ENCODE measurements around the gene CTR9. TPM values are rescaled to one million over a fixed set of nuclear protein-coding genes. Genes with fewer than 3 reads are reported as not detected.

Gene CTR9
- total and polyA plus RNA-seq, 9 of the 15 experiments (the other 6 are each of a cell fraction or from before 2014, with no cell fraction given), result 25.4 to 79.3 (median 47.3) TPM

DNA sequence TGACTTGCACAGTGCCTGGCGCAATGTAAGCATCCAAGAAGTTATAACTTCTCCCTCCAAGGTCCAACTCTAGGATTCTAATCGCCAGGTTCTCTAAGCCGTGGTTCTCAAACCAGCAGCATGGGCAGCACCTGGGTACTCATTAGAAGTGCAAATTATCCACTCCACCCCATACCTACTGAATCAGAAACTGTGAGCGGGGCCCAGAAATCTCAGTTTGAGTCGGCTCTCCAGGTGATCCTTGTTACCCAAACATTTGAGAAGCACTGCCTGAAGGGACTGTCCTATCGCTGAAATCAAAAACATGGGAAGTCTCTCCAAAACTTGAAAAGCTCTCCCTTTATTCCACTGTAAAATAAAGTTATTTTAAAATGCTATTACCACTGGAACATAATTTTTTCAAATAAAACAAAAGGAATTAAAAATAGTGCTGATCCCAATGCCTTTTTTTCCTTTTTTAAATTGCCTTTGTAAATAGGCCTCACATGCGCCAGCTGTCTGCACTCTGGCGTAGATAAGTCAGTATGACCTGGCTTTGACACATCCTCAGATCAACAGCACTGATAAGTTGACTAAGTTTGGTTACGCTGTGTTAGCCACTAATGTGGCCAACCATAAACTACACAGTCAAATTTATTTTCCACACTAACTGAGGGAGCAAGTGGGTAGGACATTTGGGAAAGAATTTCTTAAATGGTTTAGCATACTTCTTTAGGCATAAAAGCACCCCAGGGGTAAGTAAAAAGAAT, 8.4 kb upstream of the CTR9 start (continued):
- TF ChIP-seq ZBTB5 (IDR thresholded peaks at IDR 0.05) (no peak), ZNF75A (CRISPR knock-in tag; IDR thresholded peaks at IDR 0.05) (no peak), HNRNPLL (IDR thresholded peaks at IDR 0.05; ENCODE audit: low read depth, low read length, poor library complexity, severe bottlenecking) (no peak), THAP12 (CRISPR knock-in tag; IDR thresholded peaks at IDR 0.05) (no peak), GATA2 (CRISPR knock-in tag; IDR thresholded peaks at IDR 0.05) (peak; percentile 75), TCF7L2 (IDR thresholded peaks at IDR 0.05; ENCODE audit: low read depth, low read length) (no peak), NFYB (IDR thresholded peaks at IDR 0.05; ENCODE audit: extremely low read depth, insufficient read length) (no peak), JUNB (CRISPR knock-in tag; conservative IDR thresholded peaks at IDR 0.05) (no peak), BHLHE40 (IDR thresholded peaks at IDR 0.05; ENCODE audit: low read length) (peak; percentile 89), MEF2D (tag; conservative IDR thresholded peaks at IDR 0.05; ENCODE audit: low read depth) (no peak), ZNF551 (CRISPR knock-in tag; IDR thresholded peaks at IDR 0.05) (no peak), ZNF699 (CRISPR knock-in tag; IDR thresholded peaks at IDR 0.05; ENCODE audit: insufficient replicate concordance) (no peak), POLR3A (IDR thresholded peaks at IDR 0.05; ENCODE audit: borderline replicate concordance, extremely low read depth, insufficient read depth, insufficient read length) (no peak)
- TF ChIP-seq, protein P1, sequence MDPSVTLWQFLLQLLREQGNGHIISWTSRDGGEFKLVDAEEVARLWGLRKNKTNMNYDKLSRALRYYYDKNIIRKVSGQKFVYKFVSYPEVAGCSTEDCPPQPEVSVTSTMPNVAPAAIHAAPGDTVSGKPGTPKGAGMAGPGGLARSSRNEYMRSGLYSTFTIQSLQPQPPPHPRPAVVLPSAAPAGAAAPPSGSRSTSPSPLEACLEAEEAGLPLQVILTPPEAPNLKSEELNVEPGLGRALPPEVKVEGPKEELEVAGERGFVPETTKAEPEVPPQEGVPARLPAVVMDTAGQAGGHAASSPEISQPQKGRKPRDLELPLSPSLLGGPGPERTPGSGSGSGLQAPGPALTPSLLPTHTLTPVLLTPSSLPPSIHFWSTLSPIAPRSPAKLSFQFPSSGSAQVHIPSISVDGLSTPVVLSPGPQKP (CRISPR knock-in tag; IDR thresholded peaks at IDR 0.05), result no peak
- TF ChIP-seq, protein P2, sequence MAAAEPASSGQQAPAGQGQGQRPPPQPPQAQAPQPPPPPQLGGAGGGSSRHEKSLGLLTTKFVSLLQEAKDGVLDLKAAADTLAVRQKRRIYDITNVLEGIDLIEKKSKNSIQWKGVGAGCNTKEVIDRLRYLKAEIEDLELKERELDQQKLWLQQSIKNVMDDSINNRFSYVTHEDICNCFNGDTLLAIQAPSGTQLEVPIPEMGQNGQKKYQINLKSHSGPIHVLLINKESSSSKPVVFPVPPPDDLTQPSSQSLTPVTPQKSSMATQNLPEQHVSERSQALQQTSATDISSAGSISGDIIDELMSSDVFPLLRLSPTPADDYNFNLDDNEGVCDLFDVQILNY (CRISPR knock-in tag; IDR thresholded peaks at IDR 0.05), result no peak
- TF ChIP-seq, protein P3, sequence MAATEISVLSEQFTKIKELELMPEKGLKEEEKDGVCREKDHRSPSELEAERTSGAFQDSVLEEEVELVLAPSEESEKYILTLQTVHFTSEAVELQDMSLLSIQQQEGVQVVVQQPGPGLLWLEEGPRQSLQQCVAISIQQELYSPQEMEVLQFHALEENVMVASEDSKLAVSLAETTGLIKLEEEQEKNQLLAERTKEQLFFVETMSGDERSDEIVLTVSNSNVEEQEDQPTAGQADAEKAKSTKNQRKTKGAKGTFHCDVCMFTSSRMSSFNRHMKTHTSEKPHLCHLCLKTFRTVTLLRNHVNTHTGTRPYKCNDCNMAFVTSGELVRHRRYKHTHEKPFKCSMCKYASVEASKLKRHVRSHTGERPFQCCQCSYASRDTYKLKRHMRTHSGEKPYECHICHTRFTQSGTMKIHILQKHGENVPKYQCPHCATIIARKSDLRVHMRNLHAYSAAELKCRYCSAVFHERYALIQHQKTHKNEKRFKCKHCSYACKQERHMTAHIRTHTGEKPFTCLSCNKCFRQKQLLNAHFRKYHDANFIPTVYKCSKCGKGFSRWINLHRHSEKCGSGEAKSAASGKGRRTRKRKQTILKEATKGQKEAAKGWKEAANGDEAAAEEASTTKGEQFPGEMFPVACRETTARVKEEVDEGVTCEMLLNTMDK (IDR thresholded peaks at IDR 0.05; ENCODE audit: borderline replicate concordance, insufficient read depth, low read depth, low read length, poor library complexity, severe bottlenecking), result no peak
- TF ChIP-seq, protein P4, sequence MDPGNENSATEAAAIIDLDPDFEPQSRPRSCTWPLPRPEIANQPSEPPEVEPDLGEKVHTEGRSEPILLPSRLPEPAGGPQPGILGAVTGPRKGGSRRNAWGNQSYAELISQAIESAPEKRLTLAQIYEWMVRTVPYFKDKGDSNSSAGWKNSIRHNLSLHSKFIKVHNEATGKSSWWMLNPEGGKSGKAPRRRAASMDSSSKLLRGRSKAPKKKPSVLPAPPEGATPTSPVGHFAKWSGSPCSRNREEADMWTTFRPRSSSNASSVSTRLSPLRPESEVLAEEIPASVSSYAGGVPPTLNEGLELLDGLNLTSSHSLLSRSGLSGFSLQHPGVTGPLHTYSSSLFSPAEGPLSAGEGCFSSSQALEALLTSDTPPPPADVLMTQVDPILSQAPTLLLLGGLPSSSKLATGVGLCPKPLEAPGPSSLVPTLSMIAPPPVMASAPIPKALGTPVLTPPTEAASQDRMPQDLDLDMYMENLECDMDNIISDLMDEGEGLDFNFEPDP (CRISPR knock-in tag; IDR thresholded peaks at IDR 0.05), result no peak
